Ammon's horn (tissue), 1 donor: Measurements from ENCODE around the gene TMEM62.

Source experiments
- DNase-seq: peaks from one replicate; pipeline ENCODE4 v3.0.0-alpha.2; 2016; ENCODE audit warnings: low spot score

TMEM62 gene

GRCh38 chr15:43133430-43134156 is at the start of gene TMEM62:
TSS of gene TMEM62 (plus strand) at chr15:43133586. CDS start at chr15:43133803, 217 bp downstream.
- peak; percentile 80 for DNase-seq

GRCh38 chr15:43085921-43086320 is 47.5 kb upstream of the TMEM62 start:
- no peak for DNase-seq

GRCh38 chr15:43086551-43086950 is 46.8 kb upstream of the TMEM62 start:
- DNase-seq, result peak; percentile 12

- no peak for DNase-seq
Observed at GRCh38 chr15:43091859-43092258, 41.5 kb upstream of the TMEM62 start.

- no peak for DNase-seq
Observed at GRCh38 chr15:43093026-43093425, 40.4 kb upstream of the TMEM62 start.

GRCh38 chr15:43094416-43095030 is 38.9 kb upstream of the TMEM62 start:
- no peak for DNase-seq

- no peak for DNase-seq
Observed at GRCh38 chr15:43095243-43095642, 38.1 kb upstream of the TMEM62 start.

- no peak for DNase-seq
Observed at GRCh38 chr15:43095708-43096347, 37.6 kb upstream of the TMEM62 start.

- no peak for DNase-seq
Observed at GRCh38 chr15:43096411-43096810, 37.0 kb upstream of the TMEM62 start.

GRCh38 chr15:43099105-43099845 is 34.1 kb upstream of the TMEM62 start:
- DNase-seq, result no peak

GRCh38 chr15:43100971-43101370 is 32.4 kb upstream of the TMEM62 start:
- no peak for DNase-seq

GRCh38 chr15:43102187-43102586 is 31.2 kb upstream of the TMEM62 start:
- no peak for DNase-seq

GRCh38 chr15:43103907-43104306 is 29.5 kb upstream of the TMEM62 start:
- DNase-seq, result no peak

- no peak for DNase-seq
Observed at GRCh38 chr15:43104426-43104825, 29.0 kb upstream of the TMEM62 start.

GRCh38 chr15:43105077-43105736 is 28.2 kb upstream of the TMEM62 start:
- DNase-seq, result peak; percentile 31

- DNase-seq, result peak; percentile 94
Observed at GRCh38 chr15:43105778-43106485, 27.5 kb upstream of the TMEM62 start, which contains the start of gene UBR1. TSS of gene UBR1 (minus strand) at chr15:43106038. CDS start at chr15:43106022, 16 bp downstream.

GRCh38 chr15:43106486-43106829 is 26.9 kb upstream of the TMEM62 start:
- DNase-seq, result no peak

- DNase-seq, result no peak
Observed at GRCh38 chr15:43107751-43108150, 25.6 kb upstream of the TMEM62 start.

- no peak for DNase-seq
Observed at GRCh38 chr15:43111354-43111753, 22.0 kb upstream of the TMEM62 start.

GRCh38 chr15:43118286-43118685 is 15.1 kb upstream of the TMEM62 start:
- DNase-seq, result no peak

- no peak for DNase-seq
Observed at GRCh38 chr15:43118829-43119228, 14.6 kb upstream of the TMEM62 start.
